Transverse colon (tissue), 4 donors: Measurements from ENCODE around the gene PLXNC1.

ENCODE experiments used
- EP300 ChIP-seq: sonication (generic); formaldehyde crosslinking; IDR thresholded peaks from one replicate; pipeline ENCODE4 v1.6.1; 2017; ENCODE audit warnings: antibody characterized with exemption, low read depth
- POLR2AphosphoS5 ChIP-seq, 3 donors: sonication (generic); formaldehyde crosslinking; IDR thresholded peaks; one replicate each; pipeline ENCODE4 v1.6.1; 2016; ENCODE audit warnings: antibody characterized with exemption in 3 of 3
- TF ChIP-seq, protein P1 (sequence below), 5 experiments: fragments of 200-600 bp in 3 of 5; fragments of 450-650 bp in 2 of 5; sonication (generic) in 3 of 5; IDR thresholded peaks; 1 replicate in 2 of 5; 2 replicates in 3 of 5; pipeline ENCODE4 v1.5.1; 2016 to 2017; ENCODE audit warnings: antibody characterized with exemption in 5 of 5, inconsistent platforms in 3 of 5, mild to moderate bottlenecking in 2 of 5, moderate library complexity in 1 of 5

- TF ChIP-seq, protein P1, sequence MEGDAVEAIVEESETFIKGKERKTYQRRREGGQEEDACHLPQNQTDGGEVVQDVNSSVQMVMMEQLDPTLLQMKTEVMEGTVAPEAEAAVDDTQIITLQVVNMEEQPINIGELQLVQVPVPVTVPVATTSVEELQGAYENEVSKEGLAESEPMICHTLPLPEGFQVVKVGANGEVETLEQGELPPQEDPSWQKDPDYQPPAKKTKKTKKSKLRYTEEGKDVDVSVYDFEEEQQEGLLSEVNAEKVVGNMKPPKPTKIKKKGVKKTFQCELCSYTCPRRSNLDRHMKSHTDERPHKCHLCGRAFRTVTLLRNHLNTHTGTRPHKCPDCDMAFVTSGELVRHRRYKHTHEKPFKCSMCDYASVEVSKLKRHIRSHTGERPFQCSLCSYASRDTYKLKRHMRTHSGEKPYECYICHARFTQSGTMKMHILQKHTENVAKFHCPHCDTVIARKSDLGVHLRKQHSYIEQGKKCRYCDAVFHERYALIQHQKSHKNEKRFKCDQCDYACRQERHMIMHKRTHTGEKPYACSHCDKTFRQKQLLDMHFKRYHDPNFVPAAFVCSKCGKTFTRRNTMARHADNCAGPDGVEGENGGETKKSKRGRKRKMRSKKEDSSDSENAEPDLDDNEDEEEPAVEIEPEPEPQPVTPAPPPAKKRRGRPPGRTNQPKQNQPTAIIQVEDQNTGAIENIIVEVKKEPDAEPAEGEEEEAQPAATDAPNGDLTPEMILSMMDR (IDR thresholded peaks at IDR 0.05): no peak
- TF ChIP-seq POLR2AphosphoS5 (IDR thresholded peaks at IDR 0.05) (no peak), EP300 (no peak)
Observed at GRCh38 chr12:94147991-94148738, at the start of gene PLXNC1.
